ELF-1 (cell line): Measurements from ENCODE around the gene ERICH2.
A peak's percentile ranks its signal among the peaks of the same experiment; 100 is the strongest.

ENCODE experiments used
- DNase-seq: peaks from one replicate; pipeline ENCODE4 v3.0.0-alpha.2; 2016; ENCODE audit warnings: low read depth, low spot score

ERICH2 gene

GRCh38 chr2:170842785-170843184 lies 72.6 kb downstream of the ERICH2 start:
- DNase-seq, result no peak

- no peak for DNase-seq
Observed at GRCh38 chr2:170843656-170844055, 73.5 kb downstream of the ERICH2 start.

- peak; percentile 53 for DNase-seq
Observed at GRCh38 chr2:170845343-170845742, 75.2 kb downstream of the ERICH2 start.

GRCh38 chr2:170846314-170846713 lies 76.1 kb downstream of the ERICH2 start:
- no peak for DNase-seq

GRCh38 chr2:170847716-170848115 lies 77.5 kb downstream of the ERICH2 start:
- DNase-seq, result no peak
